B cell (primary cell): ENCODE results near the gene SLC16A6.

Source experiments
- EZH2 ChIP-seq: IDR thresholded peaks from 2 replicates; pipeline ENCODE4 v1.6.1; 2012; ENCODE audit warnings: borderline replicate concordance, low read depth, mild to moderate bottlenecking, moderate library complexity, low read length; ENCODE audit not compliant: insufficient read depth, poor library complexity, severe bottlenecking
- TF ChIP-seq, protein P1 (sequence below): fragments of 200-600 bp; IDR thresholded peaks from one replicate; pipeline ENCODE4 v1.8.0; 2022; ENCODE audit warnings: antibody characterized with exemption, mild to moderate bottlenecking

DNA sequence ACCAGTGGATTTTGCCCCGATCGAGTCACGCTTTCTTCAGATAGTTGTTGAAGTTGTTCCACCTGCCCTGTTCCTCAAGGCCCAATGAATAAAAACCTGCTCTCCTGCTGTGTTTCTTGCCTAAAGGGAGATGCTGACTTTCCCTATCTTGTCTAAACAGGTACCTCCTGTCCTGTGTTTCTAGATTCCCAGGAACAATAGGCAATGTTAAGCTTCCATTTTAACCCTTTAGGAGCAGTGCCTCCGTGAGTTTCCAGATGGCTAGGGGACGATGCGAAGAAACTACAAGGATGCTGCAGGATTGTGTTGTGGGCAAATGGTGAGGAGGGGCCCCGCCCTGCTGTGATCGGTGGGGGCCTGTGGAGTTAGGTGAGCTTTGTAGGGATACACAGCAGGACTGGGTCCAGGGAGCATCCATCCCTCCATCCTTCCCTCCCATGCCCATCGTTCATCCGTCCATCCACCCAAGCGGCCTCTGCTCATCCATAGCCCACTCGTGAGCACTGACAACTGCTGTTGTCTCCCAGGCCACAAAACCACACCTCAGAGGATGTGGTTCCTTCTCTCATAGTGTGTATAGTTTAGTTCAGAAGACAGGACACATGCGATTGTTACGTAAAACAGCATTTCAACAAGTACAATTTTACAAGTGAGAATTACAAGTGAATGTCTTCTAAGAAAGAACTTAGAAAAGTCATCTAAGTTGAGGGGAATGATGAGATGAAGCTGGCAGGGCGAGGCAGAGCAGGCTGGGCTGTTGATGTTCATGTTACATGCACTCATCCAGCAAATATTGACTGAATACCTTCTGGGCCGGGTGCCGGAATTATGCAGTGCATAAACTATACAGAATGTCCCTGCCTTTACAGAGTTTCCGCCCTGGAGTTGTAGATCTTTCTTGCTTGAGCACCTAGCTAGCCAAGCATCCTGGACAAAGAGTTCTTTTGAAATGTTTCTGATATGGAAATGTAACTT lies 5.6 kb upstream of the SLC16A6 start:
- TF ChIP-seq, protein P1, sequence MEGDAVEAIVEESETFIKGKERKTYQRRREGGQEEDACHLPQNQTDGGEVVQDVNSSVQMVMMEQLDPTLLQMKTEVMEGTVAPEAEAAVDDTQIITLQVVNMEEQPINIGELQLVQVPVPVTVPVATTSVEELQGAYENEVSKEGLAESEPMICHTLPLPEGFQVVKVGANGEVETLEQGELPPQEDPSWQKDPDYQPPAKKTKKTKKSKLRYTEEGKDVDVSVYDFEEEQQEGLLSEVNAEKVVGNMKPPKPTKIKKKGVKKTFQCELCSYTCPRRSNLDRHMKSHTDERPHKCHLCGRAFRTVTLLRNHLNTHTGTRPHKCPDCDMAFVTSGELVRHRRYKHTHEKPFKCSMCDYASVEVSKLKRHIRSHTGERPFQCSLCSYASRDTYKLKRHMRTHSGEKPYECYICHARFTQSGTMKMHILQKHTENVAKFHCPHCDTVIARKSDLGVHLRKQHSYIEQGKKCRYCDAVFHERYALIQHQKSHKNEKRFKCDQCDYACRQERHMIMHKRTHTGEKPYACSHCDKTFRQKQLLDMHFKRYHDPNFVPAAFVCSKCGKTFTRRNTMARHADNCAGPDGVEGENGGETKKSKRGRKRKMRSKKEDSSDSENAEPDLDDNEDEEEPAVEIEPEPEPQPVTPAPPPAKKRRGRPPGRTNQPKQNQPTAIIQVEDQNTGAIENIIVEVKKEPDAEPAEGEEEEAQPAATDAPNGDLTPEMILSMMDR: no peak
- TF ChIP-seq EZH2: no peak
